Stimulated activated CD4-positive, alpha-beta T cell treated with anti-CD3 and anti-CD28 coated beads, Interleukin-1b, Interleukin-23, amount 100 ng/mL, for 4 hours (primary cell): ENCODE results near the gene SAAL1.

ENCODE experiments used
- DNase-seq, 2 donors: peaks; one replicate each; pipeline ENCODE4 v3.0.0-alpha.2; 2020; ENCODE audit warnings: low read depth in 2 of 2

The SAAL1 gene

DNA sequence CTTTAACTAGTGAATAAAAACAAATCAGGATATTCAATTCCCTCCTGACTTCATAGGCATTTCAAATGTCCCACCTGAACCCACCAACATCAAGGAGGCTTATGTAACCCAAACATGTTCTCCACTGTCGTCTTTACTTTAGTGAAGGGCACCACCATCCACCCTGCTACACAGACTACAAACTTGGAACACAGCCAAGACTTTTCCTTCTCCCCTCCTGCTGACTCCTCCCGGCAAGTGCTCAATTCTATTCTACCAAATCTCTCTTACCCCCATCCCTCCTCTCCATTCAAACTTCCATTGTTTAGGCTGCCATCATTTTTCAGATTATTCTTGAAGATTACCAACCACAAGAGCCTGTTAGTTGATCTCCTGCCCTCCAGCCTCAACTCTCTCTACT is 24.3 kb downstream of the SAAL1 start:
- DNase-seq: no peak

DNA sequence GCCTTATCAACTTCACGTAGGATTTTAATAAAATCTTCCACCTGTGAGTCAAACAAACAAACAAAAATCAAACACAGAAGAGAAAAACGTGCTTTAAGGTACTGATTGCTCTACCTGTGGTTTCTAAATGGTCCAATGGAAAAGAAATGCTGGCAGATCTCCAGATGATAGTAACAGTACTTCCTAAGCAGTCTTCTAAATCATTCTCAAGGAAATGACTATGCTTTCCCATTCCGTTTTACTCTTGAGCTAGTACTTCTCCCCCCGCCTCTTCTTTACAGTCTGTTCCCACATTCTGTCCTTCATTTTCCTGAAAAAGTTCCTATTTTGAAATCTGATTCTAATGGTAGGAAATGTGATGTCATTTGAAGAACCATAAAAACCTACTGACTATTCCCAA is 25.4 kb downstream of the SAAL1 start:
- no peak for DNase-seq

DNA sequence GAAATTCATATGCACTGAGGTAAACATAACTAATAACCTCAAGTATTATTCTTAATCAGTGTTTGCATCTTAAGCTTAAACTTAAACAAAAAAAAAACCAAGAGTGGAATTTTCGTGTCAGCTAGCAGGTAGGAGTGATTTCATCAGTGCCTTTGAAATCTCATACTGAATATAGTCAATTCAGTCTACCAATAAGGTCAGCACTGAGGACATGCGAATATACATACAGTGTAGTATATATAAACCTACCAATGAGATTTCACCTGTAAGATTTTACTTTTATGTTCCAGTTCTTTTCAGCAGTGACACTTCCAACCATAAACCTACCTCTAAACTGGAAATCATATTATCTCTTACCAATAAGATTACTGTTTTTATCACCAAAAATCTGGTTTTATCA is 27.0 kb downstream of the SAAL1 start:
- DNase-seq: no peak

DNA sequence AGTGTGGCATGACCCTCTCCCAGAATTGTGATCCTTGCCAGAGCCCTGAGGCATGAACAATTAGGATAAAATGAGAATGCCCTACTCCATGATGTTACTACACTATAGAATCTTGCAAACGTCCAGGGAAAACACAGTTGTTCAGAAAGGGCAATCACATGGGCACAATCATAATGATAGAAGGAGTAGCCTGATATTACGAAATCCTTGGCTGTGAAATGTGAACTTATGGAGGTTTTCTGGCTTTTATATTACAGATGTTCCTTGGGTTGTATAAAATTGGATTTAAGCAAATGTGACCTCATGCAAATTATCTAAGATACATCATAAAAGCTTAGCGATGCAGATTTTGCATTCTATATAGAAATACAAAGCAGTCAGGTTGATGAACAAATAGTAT is 30.4 kb downstream of the SAAL1 start:
- DNase-seq: no peak

DNA sequence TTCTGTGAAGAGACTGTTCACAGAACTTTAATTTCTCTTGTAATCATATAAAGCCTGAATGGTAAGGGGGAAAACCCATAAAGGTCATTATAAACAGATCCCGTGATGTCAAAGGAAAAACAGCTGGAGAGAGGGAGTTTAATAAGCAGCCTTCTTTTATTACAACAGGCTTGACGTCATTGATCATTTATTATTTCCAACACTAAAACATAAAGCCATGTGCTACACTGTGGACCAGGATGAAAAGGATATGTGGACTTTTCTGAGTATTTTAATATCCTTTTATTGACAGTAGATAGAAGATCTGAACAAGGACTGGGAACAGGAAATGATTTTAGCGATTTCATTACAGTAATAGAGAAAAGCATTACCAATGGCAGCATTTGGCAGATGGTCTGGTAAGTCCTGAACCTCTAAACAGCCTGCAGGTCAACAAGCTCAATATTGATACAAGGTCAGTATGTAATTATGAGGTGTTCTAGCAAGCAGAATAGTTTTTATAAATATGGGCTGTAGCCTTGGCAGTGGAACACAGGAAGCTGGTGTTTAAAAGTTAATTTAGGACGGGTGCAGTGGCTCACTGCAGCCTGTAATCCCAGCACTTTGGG is 34.7 kb downstream of the SAAL1 start:
- no peak for DNase-seq

DNA sequence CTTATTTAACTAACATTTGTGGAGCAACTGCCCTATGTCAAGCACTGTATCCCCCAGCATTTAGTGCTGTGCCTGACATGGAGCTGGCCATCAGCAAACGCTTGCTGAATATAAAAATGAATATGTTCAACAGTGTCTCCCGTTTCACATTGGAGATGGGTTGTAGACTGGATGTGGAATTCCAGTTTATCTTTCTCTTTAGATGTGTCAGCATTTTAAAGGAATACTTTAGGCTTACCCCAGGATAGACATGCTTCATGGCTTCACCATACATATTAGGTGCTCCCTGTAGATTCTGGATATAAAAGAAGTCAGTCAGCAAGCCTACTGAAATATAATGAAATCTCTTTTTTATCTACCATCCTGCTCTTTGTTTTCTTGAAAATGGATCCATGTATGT is 38.5 kb downstream of the SAAL1 start:
- DNase-seq: no peak

DNA sequence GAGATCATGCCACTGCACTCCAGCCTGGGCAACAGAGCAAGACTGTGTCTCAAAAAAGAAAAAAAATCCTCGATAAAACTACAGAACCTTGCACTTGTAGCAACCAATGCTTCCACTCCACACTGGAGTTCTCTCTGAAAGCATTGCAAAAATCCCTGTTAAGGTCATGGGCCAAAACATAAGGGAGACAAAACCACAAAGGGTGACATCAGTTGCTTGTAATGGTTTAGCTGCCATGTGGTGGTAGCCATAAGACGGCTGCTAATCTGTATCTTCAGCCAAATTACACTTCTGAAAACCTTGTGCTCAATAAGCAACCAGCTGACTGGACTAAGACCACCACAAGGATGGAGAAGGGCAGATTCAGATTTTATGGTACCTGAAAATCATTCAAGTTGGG is 39.3 kb downstream of the SAAL1 start:
- DNase-seq: no peak

DNA sequence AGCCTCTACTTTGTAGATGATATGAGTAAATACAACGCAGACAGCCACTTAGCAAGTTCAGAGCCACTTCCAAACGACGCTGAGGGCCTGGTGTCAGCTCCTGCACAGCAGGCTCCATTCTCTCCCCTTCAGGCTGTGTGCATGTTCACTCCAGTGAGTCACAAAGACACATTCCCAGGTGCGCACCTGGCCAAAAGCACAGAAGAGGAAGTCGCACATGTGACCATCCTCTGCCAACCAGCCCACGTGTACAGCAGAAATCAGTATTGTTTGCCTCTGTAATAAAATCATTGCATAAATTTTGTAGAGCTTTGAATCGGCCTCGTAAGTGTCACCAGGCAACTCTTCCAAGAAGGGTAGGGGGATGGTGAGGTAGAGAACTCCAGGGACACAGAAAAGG is 40.3 kb downstream of the SAAL1 start:
- no peak for DNase-seq

DNA sequence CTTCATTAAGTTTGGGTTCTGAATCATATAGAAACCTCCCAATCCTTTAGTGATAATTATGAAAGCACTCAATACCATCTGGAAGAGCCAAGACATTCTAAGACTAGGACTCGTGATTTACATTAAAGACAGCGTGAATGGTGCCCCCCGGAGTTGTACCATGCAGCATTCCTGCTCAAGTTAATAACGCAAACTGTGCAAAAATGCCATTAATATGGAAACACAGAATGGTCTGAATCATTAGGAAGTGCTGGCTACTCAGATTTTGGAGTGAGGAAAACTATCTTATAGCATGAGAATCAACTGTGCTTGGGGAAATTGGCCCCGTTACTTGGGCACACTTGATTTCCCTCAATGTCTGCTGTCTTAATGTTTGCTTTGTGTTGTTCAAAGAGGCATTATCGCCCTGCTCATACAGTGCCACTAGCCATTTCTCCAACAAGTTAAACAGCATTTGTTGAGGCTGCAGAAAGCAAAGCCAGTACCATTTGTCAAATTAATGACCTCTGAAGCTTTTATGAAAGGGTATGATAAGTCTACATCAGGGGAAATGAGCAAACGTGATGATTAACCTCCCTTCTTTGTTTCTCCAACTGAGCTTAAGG is 41.3 kb downstream of the SAAL1 start:
- no peak for DNase-seq

DNA sequence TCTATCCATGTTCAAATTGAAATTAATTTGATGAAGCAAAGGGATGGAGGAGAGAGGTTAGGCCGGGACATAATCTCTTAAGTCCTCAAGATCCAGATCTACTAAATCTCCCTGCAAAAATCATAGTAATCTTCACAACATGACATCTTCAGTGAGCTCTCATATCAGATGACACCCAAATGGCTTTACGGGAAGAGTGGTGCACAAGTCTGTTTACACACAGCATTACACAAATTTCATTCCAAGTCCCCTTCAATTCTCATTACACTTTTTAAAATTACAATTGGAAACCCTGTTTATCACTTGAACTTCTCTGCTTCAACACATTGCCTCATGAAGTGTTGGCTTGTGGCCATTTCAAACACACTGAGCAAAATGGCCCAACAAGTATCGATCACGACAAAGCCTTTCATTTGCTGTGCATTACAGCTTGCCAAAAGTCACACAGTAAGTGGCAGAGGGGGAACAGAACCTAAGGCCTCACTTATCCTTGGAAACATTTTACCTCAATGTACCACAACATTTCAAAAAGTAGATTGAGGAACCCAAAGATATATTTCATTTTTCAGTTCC is 41.9 kb downstream of the SAAL1 start:
- no peak for DNase-seq

DNA sequence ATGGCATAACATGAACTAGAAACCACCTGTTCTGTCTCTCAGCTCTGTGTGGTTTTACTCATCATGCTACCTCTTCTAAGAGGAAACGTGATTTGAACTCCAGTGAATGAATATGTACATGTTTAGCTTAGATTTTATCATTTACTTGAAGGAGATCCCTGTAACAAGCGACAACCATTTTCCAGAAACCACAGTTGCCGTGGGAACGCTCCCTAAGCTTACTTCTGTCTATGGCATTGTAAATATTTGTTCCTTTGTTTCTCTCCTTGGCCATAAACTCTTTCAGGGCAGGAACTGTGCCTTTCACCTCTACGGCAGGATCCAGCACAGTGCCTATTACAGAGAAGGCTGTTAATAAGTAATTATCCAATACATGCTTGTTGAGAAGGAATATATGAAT is 42.8 kb downstream of the SAAL1 start:
- no peak for DNase-seq

DNA sequence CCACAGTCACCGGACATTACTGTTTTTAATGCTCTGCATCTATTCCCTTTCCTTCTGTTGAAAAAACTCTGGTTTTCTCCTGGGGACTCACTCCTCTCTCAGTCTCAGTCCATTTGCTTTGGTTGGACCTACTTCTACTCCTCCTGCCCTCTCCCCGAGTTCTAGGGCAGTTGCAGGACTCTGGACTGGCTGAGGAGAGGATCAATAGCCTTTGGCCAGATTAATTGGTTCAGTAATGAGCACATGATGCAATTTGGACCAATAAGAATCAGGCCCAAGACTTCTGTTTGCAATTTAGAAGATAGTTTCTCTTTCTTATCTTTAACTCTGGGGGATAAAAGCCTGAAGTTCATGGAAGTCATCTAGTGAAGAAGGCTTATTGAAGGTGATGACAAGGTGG is 44.5 kb downstream of the SAAL1 start:
- no peak for DNase-seq

DNA sequence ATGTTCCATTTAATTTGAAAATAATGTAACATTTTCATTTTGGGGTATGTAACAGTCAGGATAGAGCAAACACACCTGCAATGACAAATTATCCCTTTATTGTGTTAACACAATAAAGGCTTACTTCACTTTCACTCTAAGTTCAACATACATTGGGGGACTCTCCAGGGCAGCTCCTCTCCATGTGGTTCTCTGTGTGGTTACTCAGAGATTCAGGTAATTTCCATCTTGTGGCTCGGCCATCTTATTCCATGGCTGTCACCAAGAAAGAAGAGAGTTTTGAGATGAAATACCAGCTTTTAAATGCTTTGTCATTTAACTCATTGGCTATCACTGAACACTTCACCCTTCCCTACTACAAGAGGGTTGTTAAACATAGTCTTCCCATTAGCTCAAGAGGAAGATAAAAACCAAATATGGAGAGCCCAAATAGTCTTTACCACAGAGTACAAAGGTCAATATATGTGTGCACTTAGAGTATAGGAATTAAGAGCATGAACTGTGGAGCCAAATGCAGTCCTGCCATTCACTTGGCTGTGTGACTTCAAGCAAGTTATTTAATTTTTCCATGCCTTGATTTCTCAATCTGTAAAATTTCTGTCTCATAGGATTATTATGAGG is 49.2 kb downstream of the SAAL1 start:
- no peak for DNase-seq

DNA sequence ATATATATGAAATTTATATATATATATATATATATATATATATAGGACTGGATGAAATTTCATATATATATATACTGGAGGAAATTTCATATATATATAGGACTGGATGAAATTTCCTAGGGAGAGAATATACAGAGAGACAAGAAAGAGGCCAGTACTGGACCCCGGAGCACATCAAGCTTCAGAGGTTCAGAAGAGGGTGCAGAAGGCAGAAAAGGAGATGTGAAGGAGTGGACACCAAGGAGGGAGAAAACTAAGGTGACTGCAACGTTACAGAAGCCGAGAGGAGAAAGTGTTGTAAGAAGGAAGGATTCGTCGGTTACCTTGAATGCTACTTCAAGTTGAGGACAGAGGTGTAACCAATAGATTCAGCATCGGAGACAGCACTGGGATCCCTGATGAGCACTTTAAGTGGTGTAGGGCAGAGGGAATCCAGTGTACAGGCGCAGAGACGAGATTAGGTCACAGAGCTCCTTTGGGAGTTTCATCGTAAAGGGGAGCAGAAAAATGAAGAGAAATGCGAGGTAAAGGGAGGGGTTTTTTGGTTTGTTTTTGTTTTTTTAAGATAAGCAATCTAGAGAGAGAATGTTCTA is 51.3 kb downstream of the SAAL1 start:
- no peak for DNase-seq

DNA sequence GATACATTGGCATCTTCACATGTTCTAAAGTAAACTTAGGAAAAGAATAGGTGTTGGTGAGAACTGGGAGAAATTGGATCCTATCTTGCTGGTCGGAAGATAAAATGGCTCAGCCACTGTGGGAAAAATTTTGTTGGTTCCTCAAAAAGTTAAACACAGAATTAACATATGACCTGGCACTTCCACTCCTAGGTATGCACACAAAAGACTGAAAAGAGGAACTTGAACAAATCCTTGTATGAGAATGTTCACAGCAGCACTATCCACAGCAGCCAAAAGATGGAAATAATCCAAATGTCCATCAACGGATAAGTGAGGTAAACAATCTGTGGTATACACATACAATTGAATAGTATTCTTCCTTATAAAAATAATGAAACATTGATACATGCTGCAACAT is 55.0 kb downstream of the SAAL1 start:
- no peak for DNase-seq

DNA sequence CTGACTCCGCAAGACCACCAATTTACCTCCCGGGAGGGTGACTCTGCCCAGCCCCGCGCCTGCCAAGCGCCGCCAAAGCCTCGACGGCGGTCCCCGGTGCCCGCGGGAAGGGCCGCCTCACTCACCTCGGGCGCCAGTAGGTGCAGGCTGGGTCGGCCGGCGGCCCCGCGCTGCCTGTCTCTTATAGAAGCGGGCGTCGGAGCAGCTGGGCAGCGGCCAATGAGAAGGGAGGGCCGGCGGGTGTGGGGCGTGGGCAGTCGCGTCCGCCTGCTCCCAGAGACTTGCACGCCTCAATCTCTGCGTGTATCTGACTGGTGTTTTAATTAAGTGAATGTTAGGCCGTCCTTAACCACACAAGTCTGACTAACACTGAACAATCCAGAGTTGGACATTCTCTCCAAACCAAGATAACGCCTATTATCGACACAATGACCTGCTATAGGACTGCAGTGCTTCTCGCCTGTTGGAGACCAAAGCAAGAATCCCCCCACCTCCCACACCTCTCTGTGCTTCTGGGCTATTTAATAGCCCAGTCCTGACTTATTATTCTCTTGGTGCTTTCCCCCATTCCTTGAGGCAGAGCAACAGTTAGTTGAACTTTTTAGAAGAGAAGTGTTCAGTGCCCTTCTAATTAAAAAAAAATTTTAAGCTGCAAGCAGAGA is 59.6 kb downstream of the SAAL1 start, which contains the start of gene TPH1:
Gene TPH1 (minus strand): TSS at position 154 of the 662 bp plus-strand sequence. CDS start 5,507 bp downstream, outside the sequence.
- DNase-seq: no peak

DNA sequence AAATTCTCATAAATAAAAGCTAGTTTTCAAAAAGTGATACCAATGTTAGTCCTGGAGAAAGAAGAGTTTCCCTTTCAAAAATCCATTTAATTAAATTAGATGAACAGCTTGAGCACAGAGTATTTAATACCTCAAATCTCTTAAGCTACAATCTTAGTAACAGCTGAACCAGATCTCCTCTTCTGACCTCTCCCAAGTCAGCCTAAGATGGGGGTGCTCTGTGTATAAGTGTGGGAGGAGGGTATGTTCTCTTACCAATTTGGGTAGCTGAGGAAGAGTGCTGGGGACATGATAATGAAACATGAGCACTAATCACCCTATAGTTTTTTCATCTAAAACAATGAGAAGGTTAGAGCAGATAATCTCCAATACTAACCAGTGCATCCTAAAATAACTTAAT is 69.4 kb downstream of the SAAL1 start:
- DNase-seq: no peak
